K562 (cell line): ENCODE data around the gene GARNL3. TPM values are rescaled to one million over a fixed set of nuclear protein-coding genes. Genes with fewer than 3 reads are reported as not detected.
A peak's percentile ranks its signal among the peaks of the same experiment; 100 is the strongest.

Experiments
- BMI1 ChIP-seq: fragments of 150-350 bp; IDR thresholded peaks from 2 replicates; pipeline ENCODE4 v1.6.1; 2014; ENCODE audit warnings: low read length
- ESRRA ChIP-seq: fragments of 450-650 bp; IDR thresholded peaks from 2 replicates; pipeline ENCODE4 v1.6.1; 2014; ENCODE audit warnings: low read depth, mild to moderate bottlenecking, moderate library complexity, borderline replicate concordance
- HCFC1 ChIP-seq: IDR thresholded peaks from 2 replicates; pipeline ENCODE4 v1.6.1; 2012; ENCODE audit warnings: low read depth, low read length, improper control_type of control experiment
- KDM4B ChIP-seq, 2 experiments: fragments of 450-650 bp in 1 of 2; sonication (generic) in 1 of 2; IDR thresholded peaks; 2 replicates each; pipeline ENCODE4 v1.6.1; 2016 to 2017; ENCODE audit warnings: borderline replicate concordance in 2 of 2, antibody characterized with exemption in 1 of 2, low read depth in 1 of 2, mild to moderate bottlenecking in 1 of 2
- MEIS2 ChIP-seq: fragments of 450-650 bp; IDR thresholded peaks from 2 replicates; pipeline ENCODE4 v1.6.1; 2014; ENCODE audit warnings: mild to moderate bottlenecking; ENCODE audit not compliant: partially characterized antibody
- NFIC ChIP-seq: fragments of 450-650 bp; IDR thresholded peaks from 2 replicates; pipeline ENCODE4 v1.6.1; 2017; ENCODE audit warnings: mild to moderate bottlenecking, inconsistent platforms
- RNF2 ChIP-seq: sonication (generic); IDR thresholded peaks from 2 replicates; pipeline ENCODE4 v1.6.1; 2016
- SMARCA4 ChIP-seq: fragments of 450-650 bp; IDR thresholded peaks from 2 replicates; pipeline ENCODE4 v1.6.1; 2016
- SMARCE1 ChIP-seq: fragments of 450-650 bp; IDR thresholded peaks from 2 replicates; pipeline ENCODE4 v1.7.1; 2016; ENCODE audit warnings: mild to moderate bottlenecking
- TEAD4 ChIP-seq, 2 experiments: sonication (generic) in 1 of 2; formaldehyde crosslinking in 1 of 2; IDR thresholded peaks; 2 replicates each; pipeline versions ENCODE4 v1.6.1 to v1.8.0; 2012 to 2022; ENCODE audit warnings: borderline replicate concordance in 1 of 2, inconsistent platforms in 1 of 2, low read length in 1 of 2, mild to moderate bottlenecking in 1 of 2, missing genetic modification reagents in 1 of 2
- ZNF224 ChIP-seq: sonication (generic); formaldehyde crosslinking; IDR thresholded peaks from 2 replicates; pipeline ENCODE4 v1.8.0; 2022; ENCODE audit warnings: mild to moderate bottlenecking, missing genetic modification reagents
- polyA plus RNA-seq, 8 experiments: library from polyadenylated mRNA; depleted of rRNA in 4 of 8; stranded (reverse) in 5 of 8; unstranded in 3 of 8; fragments of >200 nt; fragmentation: Nextera tagmentation in 2 of 8; fragmentation: Illumina TruSeq in 1 of 8; extraction: Ambion mirVana in 2 of 8; extraction: Trizol in 1 of 8; gene quantifications; 2 replicates each; pipeline versions ENCODE4 v1.2.1 to v1.2.3, GENCODE V29; 2011 to 2014; ENCODE audit warnings: inconsistent platforms in 1 of 8, missing spikeins in 1 of 8
- total RNA-seq, 7 experiments: library from RNA; depleted of rRNA in 6 of 7; stranded (reverse); fragments of >200 nt in 6 of 7; fragmentation: Illumina TruSeq in 2 of 7; extraction: Trizol in 2 of 7; gene quantifications; 2 replicates each; pipeline versions ENCODE4 v1.2.1 to v1.2.3, GENCODE V29; 2011 to 2021; ENCODE audit warnings: low replicate concordance in 1 of 7
- TF ChIP-seq, protein P1 (sequence below), 2 experiments: fragments of 450-650 bp; IDR thresholded peaks; 2 replicates each; pipeline ENCODE4 v1.6.1; 2016; ENCODE audit warnings: mild to moderate bottlenecking in 2 of 2, borderline replicate concordance in 1 of 2, low read depth in 1 of 2, moderate library complexity in 1 of 2
- TF ChIP-seq, protein P2 (sequence below): sonication (generic); formaldehyde crosslinking; IDR thresholded peaks from 2 replicates; pipeline ENCODE4 v1.8.1; 2022; ENCODE audit warnings: missing genetic modification reagents
- TF ChIP-seq, protein P3 (sequence below): sonication (generic); formaldehyde crosslinking; IDR thresholded peaks from 2 replicates; pipeline ENCODE4 v1.8.0; 2022; ENCODE audit warnings: missing genetic modification reagents, mild to moderate bottlenecking, borderline replicate concordance
- TF ChIP-seq, protein P4 (sequence below): IDR thresholded peaks from 2 replicates; pipeline ENCODE4 v1.6.1; 2012; ENCODE audit warnings: low read depth, low read length, improper control_type of control experiment, borderline replicate concordance

The GARNL3 gene
- total and polyA plus RNA-seq, 9 of the 15 experiments (the other 6 are each of a cell fraction or from before 2014, with no cell fraction given): 0.35 to 2.7 (median 1.6) TPM

DNA sequence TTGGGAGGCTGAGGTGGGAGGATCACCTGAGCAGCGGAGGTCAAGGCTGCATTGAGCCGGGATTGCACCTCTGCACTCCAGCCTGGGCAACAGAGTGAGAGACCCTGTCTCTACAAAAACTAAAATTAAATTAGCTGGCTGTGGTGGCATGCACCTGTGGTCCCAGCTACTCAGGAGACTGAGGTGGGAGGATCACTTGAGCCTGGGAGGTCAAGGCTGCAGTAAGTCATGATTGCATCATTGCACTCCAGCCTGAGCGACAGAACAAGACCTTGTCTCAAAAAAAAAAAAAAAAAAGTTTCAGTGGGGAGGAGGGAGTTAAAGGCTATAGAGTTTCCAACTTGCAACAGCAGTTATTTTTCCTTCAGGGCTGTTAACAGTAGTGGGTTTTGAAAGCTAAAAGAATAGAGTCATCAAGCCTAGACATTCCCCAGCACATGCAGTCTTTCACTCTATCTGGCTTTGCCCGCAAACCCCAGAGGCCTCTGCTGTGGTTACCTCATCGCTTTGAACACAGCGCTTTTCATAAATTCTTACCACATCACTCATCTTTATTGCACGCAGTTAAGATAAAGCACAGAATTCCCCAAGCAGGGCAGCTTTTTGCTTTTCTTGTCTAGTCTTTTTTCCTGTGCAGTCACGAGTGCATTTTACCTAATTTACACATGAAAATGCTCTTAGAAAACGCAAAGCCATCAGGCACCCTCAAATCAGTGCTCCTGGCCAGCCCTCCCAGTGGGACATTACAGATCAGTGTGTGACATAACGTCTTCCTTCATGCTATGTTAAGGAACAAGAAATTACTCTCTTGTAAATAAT, 123.7 kb downstream of the GARNL3 start (continued):
- TF ChIP-seq, protein P1, sequence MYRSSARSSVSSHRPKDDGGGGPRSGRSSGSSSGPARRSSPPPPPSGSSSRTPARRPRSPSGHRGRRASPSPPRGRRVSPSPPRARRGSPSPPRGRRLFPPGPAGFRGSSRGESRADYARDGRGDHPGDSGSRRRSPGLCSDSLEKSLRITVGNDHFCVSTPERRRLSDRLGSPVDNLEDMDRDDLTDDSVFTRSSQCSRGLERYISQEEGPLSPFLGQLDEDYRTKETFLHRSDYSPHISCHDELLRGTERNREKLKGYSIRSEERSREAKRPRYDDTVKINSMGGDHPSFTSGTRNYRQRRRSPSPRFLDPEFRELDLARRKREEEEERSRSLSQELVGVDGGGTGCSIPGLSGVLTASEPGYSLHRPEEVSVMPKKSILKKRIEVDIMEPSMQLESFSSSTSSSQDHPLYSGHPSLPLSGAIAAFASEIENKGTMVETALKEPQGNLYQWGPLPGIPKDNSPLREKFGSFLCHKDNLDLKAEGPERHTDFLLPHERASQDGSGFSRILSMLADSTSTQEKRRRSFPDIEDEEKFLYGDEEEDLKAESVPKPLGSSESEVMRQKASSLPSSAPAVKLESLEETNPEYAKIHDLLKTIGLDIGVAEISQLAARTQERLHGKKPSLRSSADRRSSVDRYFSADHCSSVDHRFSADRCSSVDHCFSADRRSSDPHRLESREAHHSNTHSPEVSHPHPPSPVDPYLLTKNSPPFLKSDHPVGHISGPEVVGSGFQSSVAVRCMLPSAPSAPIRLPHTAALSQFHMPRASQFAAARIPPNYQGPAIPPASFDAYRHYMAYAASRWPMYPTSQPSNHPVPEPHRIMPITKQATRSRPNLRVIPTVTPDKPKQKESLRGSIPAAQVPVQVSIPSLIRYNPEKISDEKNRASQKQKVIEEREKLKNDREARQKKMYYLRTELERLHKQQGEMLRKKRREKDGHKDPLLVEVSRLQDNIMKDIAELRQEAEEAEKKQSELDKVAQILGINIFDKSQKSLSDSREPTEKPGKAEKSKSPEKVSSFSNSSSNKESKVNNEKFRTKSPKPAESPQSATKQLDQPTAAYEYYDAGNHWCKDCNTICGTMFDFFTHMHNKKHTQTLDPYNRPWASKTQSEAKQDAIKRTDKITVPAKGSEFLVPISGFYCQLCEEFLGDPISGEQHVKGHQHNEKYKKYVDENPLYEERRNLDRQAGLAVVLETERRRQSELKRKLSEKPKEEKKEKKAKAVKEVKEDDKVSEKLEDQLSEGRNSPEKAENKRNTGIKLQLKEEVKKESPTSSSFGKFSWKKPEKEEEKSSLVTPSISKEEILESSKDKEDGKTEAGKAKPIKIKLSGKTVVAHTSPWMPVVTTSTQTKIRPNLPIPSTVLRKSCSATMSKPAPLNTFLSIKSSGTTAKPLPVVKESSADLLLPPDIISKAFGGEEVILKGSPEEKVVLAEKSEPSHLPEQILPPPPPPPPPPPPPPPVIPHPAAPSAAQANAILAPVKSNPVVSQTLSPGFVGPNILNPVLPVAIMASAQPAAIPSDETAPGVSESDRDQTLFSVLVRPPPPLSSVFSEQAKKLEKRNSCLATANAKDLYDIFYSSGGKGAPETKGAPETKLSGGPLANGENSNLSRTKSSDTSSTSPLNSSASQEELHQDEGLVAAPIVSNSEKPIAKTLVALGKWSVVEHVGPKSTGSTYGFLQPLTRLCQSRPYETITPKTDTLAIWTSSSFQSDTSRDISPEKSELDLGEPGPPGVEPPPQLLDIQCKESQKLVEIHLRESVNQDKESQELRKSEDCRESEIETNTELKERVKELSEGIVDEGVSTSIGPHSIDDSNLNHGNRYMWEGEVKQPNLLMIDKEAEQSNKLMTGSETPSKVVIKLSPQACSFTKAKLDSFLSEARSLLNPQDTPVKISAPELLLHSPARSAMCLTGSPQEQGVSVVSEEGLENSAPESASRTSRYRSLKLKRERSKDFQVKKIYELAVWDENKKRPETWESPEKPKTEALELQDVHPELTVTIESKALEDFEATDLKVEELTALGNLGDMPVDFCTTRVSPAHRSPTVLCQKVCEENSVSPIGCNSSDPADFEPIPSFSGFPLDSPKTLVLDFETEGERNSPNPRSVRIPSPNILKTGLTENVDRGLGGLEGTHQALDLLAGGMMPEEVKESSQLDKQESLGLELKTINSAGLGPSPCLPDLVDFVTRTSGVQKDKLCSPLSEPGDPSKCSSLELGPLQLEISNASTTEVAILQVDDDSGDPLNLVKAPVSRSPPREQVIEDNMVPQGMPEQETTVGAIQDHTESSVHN (IDR thresholded peaks at IDR 0.05; ENCODE audit: borderline replicate concordance in 1 of 2, low read depth in 1 of 2): peak in 1 of 2 experiments; percentile 58; a peak in 1 of 4 replicates
- no peak for TF ChIP-seq HCFC1
- no peak for TF ChIP-seq KDM4B (IDR thresholded peaks at IDR 0.05; ENCODE audit: borderline replicate concordance in 2 of 2, low read depth in 1 of 2)
- TF ChIP-seq, protein P2, sequence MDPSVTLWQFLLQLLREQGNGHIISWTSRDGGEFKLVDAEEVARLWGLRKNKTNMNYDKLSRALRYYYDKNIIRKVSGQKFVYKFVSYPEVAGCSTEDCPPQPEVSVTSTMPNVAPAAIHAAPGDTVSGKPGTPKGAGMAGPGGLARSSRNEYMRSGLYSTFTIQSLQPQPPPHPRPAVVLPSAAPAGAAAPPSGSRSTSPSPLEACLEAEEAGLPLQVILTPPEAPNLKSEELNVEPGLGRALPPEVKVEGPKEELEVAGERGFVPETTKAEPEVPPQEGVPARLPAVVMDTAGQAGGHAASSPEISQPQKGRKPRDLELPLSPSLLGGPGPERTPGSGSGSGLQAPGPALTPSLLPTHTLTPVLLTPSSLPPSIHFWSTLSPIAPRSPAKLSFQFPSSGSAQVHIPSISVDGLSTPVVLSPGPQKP (CRISPR knock-in tag): no peak
- TF ChIP-seq, protein P3, sequence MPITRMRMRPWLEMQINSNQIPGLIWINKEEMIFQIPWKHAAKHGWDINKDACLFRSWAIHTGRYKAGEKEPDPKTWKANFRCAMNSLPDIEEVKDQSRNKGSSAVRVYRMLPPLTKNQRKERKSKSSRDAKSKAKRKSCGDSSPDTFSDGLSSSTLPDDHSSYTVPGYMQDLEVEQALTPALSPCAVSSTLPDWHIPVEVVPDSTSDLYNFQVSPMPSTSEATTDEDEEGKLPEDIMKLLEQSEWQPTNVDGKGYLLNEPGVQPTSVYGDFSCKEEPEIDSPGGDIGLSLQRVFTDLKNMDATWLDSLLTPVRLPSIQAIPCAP (CRISPR knock-in tag): no peak
- peak; percentile 53; the same call in 1 of the 2 replicates for TF ChIP-seq RNF2
- peak; percentile 91; the same call in 1 of the 2 replicates for TF ChIP-seq ESRRA
- TF ChIP-seq, protein P4, sequence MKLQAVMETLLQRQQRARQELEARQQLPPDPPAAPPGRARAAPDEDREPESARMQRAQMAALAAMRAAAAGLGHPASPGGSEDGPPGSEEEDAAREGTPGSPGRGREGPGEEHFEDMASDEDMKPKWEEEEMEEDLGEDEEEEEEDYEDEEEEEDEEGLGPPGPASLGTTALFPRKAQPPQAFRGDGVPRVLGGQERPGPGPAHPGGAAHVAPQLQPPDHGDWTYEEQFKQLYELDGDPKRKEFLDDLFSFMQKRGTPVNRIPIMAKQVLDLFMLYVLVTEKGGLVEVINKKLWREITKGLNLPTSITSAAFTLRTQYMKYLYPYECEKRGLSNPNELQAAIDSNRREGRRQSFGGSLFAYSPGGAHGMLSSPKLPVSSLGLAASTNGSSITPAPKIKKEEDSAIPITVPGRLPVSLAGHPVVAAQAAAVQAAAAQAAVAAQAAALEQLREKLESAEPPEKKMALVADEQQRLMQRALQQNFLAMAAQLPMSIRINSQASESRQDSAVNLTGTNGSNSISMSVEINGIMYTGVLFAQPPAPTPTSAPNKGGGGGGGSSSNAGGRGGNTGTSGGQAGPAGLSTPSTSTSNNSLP: no peak
- no peak for TF ChIP-seq ZNF224 (CRISPR knock-in tag)
- TF ChIP-seq MEIS2: peak; percentile 71
- no peak for TF ChIP-seq BMI1
- no peak; the same call in 1 of the 2 replicates for TF ChIP-seq SMARCA4
- TF ChIP-seq TEAD4 (IDR thresholded peaks at IDR 0.05; ENCODE audit: low read length): peak; percentile 77; the same call in 1 of the 2 replicates
- no peak for TF ChIP-seq TEAD4 (CRISPR knock-in tag; IDR thresholded peaks at IDR 0.05; ENCODE audit: borderline replicate concordance)
- peak; percentile 60; the same call in 1 of the 2 replicates for TF ChIP-seq SMARCE1
- no peak for TF ChIP-seq NFIC
